ENCODE measurements around the gene SLC12A7. TPM values are rescaled to one million over a fixed set of nuclear protein-coding genes. Genes with fewer than 3 reads are reported as not detected.

SLC12A7 gene
- total and polyA plus RNA-seq, 9 of the 15 experiments (the other 6 are each of a cell fraction or from before 2014, with no cell fraction given), result 0.01 to 3.1 (median 0.56) TPM

DNA sequence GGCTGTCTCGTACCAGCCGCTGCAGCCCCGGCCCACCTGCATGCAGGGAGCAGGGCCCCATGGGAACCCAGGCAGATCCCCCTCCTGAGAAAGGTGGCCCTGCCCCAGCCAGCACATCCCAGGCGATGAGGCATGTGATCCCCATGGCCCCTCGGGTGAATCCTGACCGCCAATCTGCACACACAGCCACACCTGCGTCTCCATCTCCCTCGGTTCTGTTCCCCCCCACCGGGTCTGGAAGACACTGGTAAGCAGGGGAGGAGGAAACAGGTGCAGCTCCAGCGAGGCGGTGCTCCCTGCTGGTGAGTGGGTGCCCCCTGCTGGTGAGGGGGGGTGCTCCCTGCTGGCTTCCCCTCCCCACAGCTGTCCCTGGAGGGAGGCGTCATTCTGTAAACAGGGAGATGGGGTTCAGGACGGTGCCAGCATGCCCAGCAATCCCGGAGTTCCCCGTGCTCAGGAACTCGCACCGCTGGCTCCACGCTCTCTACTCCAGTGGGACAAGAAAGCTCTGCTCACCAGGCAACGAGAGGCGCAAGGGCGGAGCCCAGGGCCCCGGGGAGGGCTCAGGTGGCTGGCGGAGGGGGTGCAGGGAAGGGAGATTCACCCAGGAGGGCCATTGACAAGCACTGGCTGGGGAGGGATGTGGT is 28.4 kb upstream of the SLC12A7 start (continued):
- TF ChIP-seq, protein P1, sequence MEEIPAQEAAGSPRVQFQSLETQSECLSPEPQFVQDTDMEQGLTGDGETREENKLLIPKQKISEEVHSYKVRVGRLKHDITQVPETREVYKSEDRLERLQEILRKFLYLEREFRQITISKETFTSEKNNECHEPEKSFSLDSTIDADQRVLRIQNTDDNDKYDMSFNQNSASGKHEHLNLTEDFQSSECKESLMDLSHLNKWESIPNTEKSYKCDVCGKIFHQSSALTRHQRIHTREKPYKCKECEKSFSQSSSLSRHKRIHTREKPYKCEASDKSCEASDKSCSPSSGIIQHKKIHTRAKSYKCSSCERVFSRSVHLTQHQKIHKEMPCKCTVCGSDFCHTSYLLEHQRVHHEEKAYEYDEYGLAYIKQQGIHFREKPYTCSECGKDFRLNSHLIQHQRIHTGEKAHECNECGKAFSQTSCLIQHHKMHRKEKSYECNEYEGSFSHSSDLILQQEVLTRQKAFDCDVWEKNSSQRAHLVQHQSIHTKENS (CRISPR knock-in tag; IDR thresholded peaks at IDR 0.05), result no peak
- no peak for TF ChIP-seq BACH1 (tag; IDR thresholded peaks at IDR 0.05)
- TF ChIP-seq, protein P2, sequence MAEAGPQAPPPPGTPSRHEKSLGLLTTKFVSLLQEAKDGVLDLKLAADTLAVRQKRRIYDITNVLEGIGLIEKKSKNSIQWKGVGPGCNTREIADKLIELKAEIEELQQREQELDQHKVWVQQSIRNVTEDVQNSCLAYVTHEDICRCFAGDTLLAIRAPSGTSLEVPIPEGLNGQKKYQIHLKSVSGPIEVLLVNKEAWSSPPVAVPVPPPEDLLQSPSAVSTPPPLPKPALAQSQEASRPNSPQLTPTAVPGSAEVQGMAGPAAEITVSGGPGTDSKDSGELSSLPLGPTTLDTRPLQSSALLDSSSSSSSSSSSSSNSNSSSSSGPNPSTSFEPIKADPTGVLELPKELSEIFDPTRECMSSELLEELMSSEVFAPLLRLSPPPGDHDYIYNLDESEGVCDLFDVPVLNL (CRISPR knock-in tag; IDR thresholded peaks at IDR 0.05; ENCODE audit: low read depth), result no peak
- no peak for TF ChIP-seq ZNF586 (CRISPR knock-in tag; conservative IDR thresholded peaks at IDR 0.05)
- no peak for TF ChIP-seq E2F3 (CRISPR knock-in tag; IDR thresholded peaks at IDR 0.05)
- TF ChIP-seq, protein P3, sequence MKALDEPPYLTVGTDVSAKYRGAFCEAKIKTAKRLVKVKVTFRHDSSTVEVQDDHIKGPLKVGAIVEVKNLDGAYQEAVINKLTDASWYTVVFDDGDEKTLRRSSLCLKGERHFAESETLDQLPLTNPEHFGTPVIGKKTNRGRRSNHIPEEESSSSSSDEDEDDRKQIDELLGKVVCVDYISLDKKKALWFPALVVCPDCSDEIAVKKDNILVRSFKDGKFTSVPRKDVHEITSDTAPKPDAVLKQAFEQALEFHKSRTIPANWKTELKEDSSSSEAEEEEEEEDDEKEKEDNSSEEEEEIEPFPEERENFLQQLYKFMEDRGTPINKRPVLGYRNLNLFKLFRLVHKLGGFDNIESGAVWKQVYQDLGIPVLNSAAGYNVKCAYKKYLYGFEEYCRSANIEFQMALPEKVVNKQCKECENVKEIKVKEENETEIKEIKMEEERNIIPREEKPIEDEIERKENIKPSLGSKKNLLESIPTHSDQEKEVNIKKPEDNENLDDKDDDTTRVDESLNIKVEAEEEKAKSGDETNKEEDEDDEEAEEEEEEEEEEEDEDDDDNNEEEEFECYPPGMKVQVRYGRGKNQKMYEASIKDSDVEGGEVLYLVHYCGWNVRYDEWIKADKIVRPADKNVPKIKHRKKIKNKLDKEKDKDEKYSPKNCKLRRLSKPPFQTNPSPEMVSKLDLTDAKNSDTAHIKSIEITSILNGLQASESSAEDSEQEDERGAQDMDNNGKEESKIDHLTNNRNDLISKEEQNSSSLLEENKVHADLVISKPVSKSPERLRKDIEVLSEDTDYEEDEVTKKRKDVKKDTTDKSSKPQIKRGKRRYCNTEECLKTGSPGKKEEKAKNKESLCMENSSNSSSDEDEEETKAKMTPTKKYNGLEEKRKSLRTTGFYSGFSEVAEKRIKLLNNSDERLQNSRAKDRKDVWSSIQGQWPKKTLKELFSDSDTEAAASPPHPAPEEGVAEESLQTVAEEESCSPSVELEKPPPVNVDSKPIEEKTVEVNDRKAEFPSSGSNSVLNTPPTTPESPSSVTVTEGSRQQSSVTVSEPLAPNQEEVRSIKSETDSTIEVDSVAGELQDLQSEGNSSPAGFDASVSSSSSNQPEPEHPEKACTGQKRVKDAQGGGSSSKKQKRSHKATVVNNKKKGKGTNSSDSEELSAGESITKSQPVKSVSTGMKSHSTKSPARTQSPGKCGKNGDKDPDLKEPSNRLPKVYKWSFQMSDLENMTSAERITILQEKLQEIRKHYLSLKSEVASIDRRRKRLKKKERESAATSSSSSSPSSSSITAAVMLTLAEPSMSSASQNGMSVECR (CRISPR knock-in tag; IDR thresholded peaks at IDR 0.05), result no peak
- TF ChIP-seq, protein P4, sequence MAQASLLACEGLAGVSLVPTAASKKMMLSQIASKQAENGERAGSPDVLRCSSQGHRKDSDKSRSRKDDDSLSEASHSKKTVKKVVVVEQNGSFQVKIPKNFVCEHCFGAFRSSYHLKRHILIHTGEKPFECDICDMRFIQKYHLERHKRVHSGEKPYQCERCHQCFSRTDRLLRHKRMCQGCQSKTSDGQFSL (CRISPR knock-in tag; IDR thresholded peaks at IDR 0.05), result peak; percentile 97
- TF ChIP-seq, protein P4 (tag; IDR thresholded peaks at IDR 0.05), result peak in 1 of 2 experiments; percentile 89; a peak in 2 of 4 replicates
- no peak for TF ChIP-seq GATAD2A (IDR thresholded peaks at IDR 0.05)
- no peak for TF ChIP-seq PHB2 (IDR thresholded peaks at IDR 0.05; ENCODE audit: low read depth)
- no peak for TF ChIP-seq L3MBTL2 (IDR thresholded peaks at IDR 0.05)
- TF ChIP-seq ELF1 (tag; IDR thresholded peaks at IDR 0.05), result no peak
- TF ChIP-seq FOXK1 (CRISPR knock-in tag; IDR thresholded peaks at IDR 0.05; ENCODE audit: borderline replicate concordance), result no peak
- peak; percentile 94 to 99 for TF ChIP-seq RAD21 (CRISPR knock-in tag; conservative IDR thresholded peaks at IDR 0.05 in 1 of 2, IDR thresholded peaks at IDR 0.05 in 1 of 2)
- TF ChIP-seq, protein P5, sequence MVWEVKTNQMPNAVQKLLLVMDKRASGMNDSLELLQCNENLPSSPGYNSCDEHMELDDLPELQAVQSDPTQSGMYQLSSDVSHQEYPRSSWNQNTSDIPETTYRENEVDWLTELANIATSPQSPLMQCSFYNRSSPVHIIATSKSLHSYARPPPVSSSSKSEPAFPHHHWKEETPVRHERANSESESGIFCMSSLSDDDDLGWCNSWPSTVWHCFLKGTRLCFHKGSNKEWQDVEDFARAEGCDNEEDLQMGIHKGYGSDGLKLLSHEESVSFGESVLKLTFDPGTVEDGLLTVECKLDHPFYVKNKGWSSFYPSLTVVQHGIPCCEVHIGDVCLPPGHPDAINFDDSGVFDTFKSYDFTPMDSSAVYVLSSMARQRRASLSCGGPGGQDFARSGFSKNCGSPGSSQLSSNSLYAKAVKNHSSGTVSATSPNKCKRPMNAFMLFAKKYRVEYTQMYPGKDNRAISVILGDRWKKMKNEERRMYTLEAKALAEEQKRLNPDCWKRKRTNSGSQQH (CRISPR knock-in tag; IDR thresholded peaks at IDR 0.05), result no peak
- no peak for TF ChIP-seq TCF7L2 (IDR thresholded peaks at IDR 0.05; ENCODE audit: low read depth, low read length)
- TF ChIP-seq ZNF133 (CRISPR knock-in tag; IDR thresholded peaks at IDR 0.05), result no peak

Data from K562 (cell line).